Astrocyte (in vitro differentiated cells and primary cell): ENCODE data around the gene PCDHGC3.

Experiments
- EZH2 ChIP-seq: IDR thresholded peaks from 2 replicates; pipeline ENCODE4 v1.6.1; 2012; ENCODE audit warnings: mild to moderate bottlenecking, low read length, inconsistent platforms; ENCODE audit not compliant: insufficient read depth
- TF ChIP-seq, protein P1 (sequence below): IDR thresholded peaks from 2 replicates; pipeline ENCODE4 v1.5.1; 2011; ENCODE audit warnings: low read depth, mild to moderate bottlenecking, inconsistent platforms, low read length, moderate library complexity; ENCODE audit not compliant: insufficient read depth

DNA sequence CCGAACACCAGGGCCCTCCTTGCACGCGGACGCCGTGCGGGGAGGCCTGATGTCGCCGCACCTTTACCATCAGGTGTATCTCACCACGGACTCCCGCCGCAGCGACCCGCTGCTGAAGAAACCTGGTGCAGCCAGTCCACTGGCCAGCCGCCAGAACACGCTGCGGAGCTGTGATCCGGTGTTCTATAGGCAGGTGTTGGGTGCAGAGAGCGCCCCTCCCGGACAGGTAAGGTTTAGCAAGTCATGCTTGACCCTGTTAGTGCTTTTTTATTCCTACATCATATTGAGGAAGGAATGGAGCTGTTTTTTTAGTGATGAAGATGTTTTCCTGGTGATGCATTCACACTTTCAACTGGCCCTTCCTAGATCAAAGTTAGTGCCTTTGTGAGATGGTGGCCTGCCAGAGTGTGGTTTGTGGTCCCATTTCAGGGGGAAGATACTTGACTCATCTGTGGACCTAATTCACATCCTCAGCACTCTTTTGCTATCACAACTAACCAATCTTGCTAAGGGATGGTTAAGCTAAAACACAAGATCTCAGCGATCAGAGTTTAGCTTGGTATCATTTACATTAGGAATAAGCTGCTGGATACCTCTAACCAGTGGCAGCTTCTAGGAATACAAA lies 2.7 kb downstream of the PCDHGC3 start:
- TF ChIP-seq, protein P1, sequence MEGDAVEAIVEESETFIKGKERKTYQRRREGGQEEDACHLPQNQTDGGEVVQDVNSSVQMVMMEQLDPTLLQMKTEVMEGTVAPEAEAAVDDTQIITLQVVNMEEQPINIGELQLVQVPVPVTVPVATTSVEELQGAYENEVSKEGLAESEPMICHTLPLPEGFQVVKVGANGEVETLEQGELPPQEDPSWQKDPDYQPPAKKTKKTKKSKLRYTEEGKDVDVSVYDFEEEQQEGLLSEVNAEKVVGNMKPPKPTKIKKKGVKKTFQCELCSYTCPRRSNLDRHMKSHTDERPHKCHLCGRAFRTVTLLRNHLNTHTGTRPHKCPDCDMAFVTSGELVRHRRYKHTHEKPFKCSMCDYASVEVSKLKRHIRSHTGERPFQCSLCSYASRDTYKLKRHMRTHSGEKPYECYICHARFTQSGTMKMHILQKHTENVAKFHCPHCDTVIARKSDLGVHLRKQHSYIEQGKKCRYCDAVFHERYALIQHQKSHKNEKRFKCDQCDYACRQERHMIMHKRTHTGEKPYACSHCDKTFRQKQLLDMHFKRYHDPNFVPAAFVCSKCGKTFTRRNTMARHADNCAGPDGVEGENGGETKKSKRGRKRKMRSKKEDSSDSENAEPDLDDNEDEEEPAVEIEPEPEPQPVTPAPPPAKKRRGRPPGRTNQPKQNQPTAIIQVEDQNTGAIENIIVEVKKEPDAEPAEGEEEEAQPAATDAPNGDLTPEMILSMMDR, result peak; percentile 23
- TF ChIP-seq EZH2, result no peak
